HEK293 (cell line): ENCODE data around the gene TSGA10IP.

Source experiments
- CTCF ChIA-PET: fragments of 350-600 bp; formaldehyde crosslinking; extraction: SDS; loops from one replicate; lab custom pipeline; 2021; ENCODE audit warnings: antibody characterized with exemption; lab: Yijun Ruan, JAX
- POLR2A ChIA-PET: fragments of 300-600 bp; formaldehyde crosslinking; extraction: SDS; loops from one replicate; lab custom pipeline; 2020; ENCODE audit warnings: antibody characterized with exemption, inconsistent platforms; lab: Yijun Ruan, JAX
- H3K27ac ChIP-seq: fragments of 200-500 bp; sonication (Bioruptor generic); 2 replicates; pipeline ENCODE4 v1.5.1; 2014; ENCODE audit warnings: low read depth, low read length, control low read depth, inconsistent platforms; ENCODE audit errors: extremely low read depth
- H3K36me3 ChIP-seq, 2 experiments: fragments of 200-500 bp in 1 of 2; sonication (Bioruptor generic) in 1 of 2; 1 replicate in 1 of 2; 2 replicates in 1 of 2; pipeline ENCODE4 v1.5.1; 2014 to 2017; ENCODE audit warnings: inconsistent platforms in 2 of 2, low read length in 2 of 2; ENCODE audit not compliant: control insufficient read depth in 2 of 2, insufficient read depth in 1 of 2
- H3K4me1 ChIP-seq: fragments of 200-500 bp; sonication (Bioruptor generic); 2 replicates; pipeline ENCODE4 v1.5.1; 2014; ENCODE audit warnings: mild to moderate bottlenecking, low read length, inconsistent platforms; ENCODE audit not compliant: control insufficient read depth, insufficient read depth
- H3K4me3 ChIP-seq: 2 replicates; pipeline ENCODE4 v1.5.1; 2011; ENCODE audit warnings: low read depth, mild to moderate bottlenecking, control low read depth, low read length, moderate library complexity
- H3K9me3 ChIP-seq: fragments of 200-500 bp; sonication (Bioruptor generic); 2 replicates; pipeline ENCODE4 v1.5.1; 2014; ENCODE audit warnings: low read depth, low read length, inconsistent platforms; ENCODE audit not compliant: control insufficient read depth, insufficient read depth
- FEZF1 ChIP-seq: fragments of 450-650 bp; formaldehyde crosslinking; IDR thresholded peaks from 2 replicates; pipeline ENCODE4 v1.5.1; 2016; ENCODE audit warnings: missing biosample characterization, missing genetic modification characterization
- IKZF3 ChIP-seq: fragments of 450-650 bp; IDR thresholded peaks from 2 replicates; pipeline ENCODE4 v1.5.0; 2018; ENCODE audit warnings: missing biosample characterization, mild to moderate bottlenecking, missing genetic modification characterization, moderate library complexity
- SCRT1 ChIP-seq: fragments of 450-650 bp; formaldehyde crosslinking; IDR thresholded peaks from 2 replicates; pipeline ENCODE4 v1.5.1; 2016; ENCODE audit warnings: missing biosample characterization, missing genetic modification characterization, borderline replicate concordance
- SCRT2 ChIP-seq: fragments of 450-650 bp; formaldehyde crosslinking; IDR thresholded peaks from 2 replicates; pipeline ENCODE4 v1.5.1; 2016; ENCODE audit warnings: missing biosample characterization, missing genetic modification characterization
- SETDB1 ChIP-seq: IDR thresholded peaks from one replicate; pipeline ENCODE4 v1.6.1; 2017; ENCODE audit warnings: mild to moderate bottlenecking, low read length, moderate library complexity, mixed read lengths; ENCODE audit not compliant: insufficient read length
- YY1 ChIP-seq: fragments of 450-650 bp; formaldehyde crosslinking; IDR thresholded peaks from 2 replicates; pipeline ENCODE4 v1.5.1; 2018; ENCODE audit warnings: missing biosample characterization, missing genetic modification characterization
- ZNF140 ChIP-seq: fragments of 450-650 bp; formaldehyde crosslinking; IDR thresholded peaks from 2 replicates; pipeline ENCODE4 v1.5.1; 2016; ENCODE audit warnings: missing biosample characterization, missing genetic modification characterization
- ZNF211 ChIP-seq: fragments of 450-650 bp; formaldehyde crosslinking; IDR thresholded peaks from 2 replicates; pipeline ENCODE4 v1.5.1; 2016; ENCODE audit warnings: low read depth, missing biosample characterization, missing genetic modification characterization
- ZNF214 ChIP-seq: fragments of 450-650 bp; formaldehyde crosslinking; IDR thresholded peaks from 2 replicates; pipeline ENCODE4 v1.5.1; 2017; ENCODE audit warnings: missing biosample characterization, mild to moderate bottlenecking, missing genetic modification characterization, borderline replicate concordance
- ZNF24 ChIP-seq: fragments of 450-650 bp; formaldehyde crosslinking; IDR thresholded peaks from 2 replicates; pipeline ENCODE4 v1.5.1; 2016; ENCODE audit warnings: missing biosample characterization, missing genetic modification characterization
- ZNF354C ChIP-seq: fragments of 450-650 bp; formaldehyde crosslinking; IDR thresholded peaks from 2 replicates; pipeline ENCODE4 v1.5.1; 2016; ENCODE audit warnings: missing biosample characterization, missing genetic modification characterization, low read depth, borderline replicate concordance
- ZNF433 ChIP-seq: fragments of 450-650 bp; formaldehyde crosslinking; IDR thresholded peaks from 2 replicates; pipeline ENCODE4 v1.5.1; 2016; ENCODE audit warnings: missing biosample characterization, missing genetic modification characterization, low read depth
- ZNF701 ChIP-seq: fragments of 450-650 bp; formaldehyde crosslinking; IDR thresholded peaks from 2 replicates; pipeline ENCODE4 v1.5.1; 2016; ENCODE audit warnings: missing biosample characterization, missing genetic modification characterization
- ZNF830 ChIP-seq: fragments of 450-650 bp; IDR thresholded peaks from 2 replicates; pipeline ENCODE4 v1.5.0; 2018; ENCODE audit warnings: missing biosample characterization, missing genetic modification characterization, low read depth, mild to moderate bottlenecking, moderate library complexity
- TF ChIP-seq, protein P1 (sequence below): fragments of 450-650 bp; formaldehyde crosslinking; IDR thresholded peaks from 2 replicates; pipeline ENCODE4 v1.5.1; 2017; ENCODE audit warnings: missing biosample characterization, missing genetic modification characterization
- TF ChIP-seq, protein P2 (sequence below): fragments of 450-650 bp; formaldehyde crosslinking; optimal IDR thresholded peaks from 2 replicates; pipeline ENCODE3; 2016; ENCODE audit warnings: missing biosample characterization, mild to moderate bottlenecking, missing genetic modification characterization
- TF ChIP-seq, protein P3 (sequence below): fragments of 450-650 bp; IDR thresholded peaks from 2 replicates; pipeline ENCODE4 v1.5.1; 2018; ENCODE audit warnings: missing biosample characterization, mild to moderate bottlenecking, missing genetic modification characterization

TSGA10IP gene

DNA sequence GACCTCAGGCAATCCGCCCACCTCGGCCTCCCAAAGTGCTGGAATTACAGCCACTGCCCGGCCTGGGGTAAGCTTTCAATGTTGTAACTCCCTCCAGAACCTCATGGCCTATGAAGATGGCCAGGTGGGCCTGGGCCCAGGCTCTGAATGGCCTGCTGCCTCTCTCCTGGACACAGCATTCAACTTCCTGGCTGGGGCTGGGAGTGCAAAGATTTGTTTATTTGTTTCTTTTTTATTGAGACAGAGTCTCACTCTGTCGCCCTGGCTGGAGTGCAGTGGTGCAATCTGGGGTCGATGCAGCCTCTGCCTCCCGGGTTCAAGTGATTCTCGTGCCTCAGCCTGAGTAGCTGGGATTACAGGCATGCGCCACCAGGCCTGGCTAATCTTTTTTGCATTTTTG, 513 bp upstream of the TSGA10IP start:
- TF ChIP-seq IKZF3 (tag by site-specific recombination) (no peak), YY1 (tag by site-specific recombination) (no peak)
- TF ChIP-seq, all 188 proteins: peak for 0
- ChIA-PET POLR2A (interaction anchor here (1.3 kb wide), 1 partner anchor 56 kb away, joined by 3 read pairs; the partner anchor contains the start of gene FIBP), CTCF (interaction anchor here (0.7 kb wide), 1 partner anchor 121 kb away, joined by 3 read pairs; no protein-coding TSS in a partner anchor)
- Histone ChIP-seq H3K36me3 (no peaks in the 10 kb centered on the region), H3K4me1 (no peaks in the 10 kb centered on the region), H3K27ac (no peak overlapping the region), H3K9me3 (no peaks in the 10 kb centered on the region), H3K4me3 (no peak overlapping the region)

DNA sequence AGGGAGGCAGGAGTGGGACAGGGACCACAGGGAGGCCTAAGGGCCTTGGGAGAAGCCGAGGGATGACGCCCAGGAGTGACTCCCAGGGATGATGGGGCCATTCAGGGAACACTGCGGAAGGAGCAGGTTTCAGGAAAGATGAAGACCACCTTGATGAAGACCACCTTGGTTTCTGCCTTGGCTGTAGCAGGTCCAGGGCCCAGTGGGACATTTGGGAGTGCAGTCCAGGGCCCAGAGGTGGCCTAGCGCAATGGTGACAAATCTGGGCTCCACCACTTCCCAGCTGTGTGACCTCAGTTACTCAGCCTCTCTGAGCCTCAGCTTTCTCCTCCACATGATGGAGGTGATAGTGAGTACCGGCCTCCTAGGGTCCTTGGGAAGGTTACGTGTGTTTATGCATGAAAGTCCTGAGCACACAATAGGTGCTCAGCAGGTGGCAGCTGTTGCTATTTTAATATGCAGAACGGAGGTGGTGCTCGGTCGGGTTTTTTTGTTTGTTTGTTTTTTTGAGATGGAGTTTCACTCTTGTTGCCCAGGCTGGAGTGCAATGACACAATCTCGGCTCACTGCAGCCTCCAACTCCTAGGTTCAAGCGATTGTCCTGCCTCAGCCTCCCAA, 770 bp downstream of the TSGA10IP start:
- Histone ChIP-seq H3K27ac (no peak overlapping the region), H3K36me3 (no peaks in the 10 kb centered on the region)
- CTCF ChIA-PET, result interaction anchor here (0.7 to 1.4 kb wide), 4 partner anchors 12 to 242 kb away, joined by 3 to 4 read pairs (median 3); partner anchors contain the start of gene MUS81

DNA sequence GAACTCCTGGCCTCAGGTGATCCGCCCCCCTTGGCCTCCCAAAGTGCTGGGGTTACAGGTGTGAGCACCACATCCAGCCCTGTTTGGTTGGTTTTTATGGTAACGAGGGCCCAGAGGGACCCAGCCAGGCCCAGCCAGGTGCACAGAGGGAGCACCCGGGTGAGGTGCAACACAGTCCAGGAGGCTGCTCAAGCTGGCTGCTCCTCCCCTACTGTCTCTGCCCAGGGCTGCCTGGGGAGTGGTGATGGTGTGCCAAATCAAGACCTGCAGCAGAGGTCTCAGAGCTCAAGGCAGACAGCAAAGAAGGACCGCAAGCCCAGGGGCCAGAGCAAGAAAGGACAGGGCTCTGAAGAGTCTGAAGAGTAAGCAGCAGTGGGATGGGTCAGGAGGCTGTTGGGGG, 1.4 kb downstream of the TSGA10IP start:
- Histone ChIP-seq H3K9me3 (no peaks in the 10 kb centered on the region), H3K4me1 (no peaks in the 10 kb centered on the region), H3K36me3 (no peaks in the 10 kb centered on the region), H3K27ac (no peak overlapping the region), H3K4me3 (no peak overlapping the region)
- no peak for TF ChIP-seq FEZF1 (tag by site-specific recombination)
- TF ChIP-seq ZNF140, result no peak
- no peak for TF ChIP-seq ZNF211
- no peak for TF ChIP-seq ZNF830 (tag by site-specific recombination)
- no peak for TF ChIP-seq ZNF24 (tag by site-specific recombination)
- TF ChIP-seq, protein P1, sequence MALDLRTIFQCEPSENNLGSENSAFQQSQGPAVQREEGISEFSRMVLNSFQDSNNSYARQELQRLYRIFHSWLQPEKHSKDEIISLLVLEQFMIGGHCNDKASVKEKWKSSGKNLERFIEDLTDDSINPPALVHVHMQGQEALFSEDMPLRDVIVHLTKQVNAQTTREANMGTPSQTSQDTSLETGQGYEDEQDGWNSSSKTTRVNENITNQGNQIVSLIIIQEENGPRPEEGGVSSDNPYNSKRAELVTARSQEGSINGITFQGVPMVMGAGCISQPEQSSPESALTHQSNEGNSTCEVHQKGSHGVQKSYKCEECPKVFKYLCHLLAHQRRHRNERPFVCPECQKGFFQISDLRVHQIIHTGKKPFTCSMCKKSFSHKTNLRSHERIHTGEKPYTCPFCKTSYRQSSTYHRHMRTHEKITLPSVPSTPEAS (tag by site-specific recombination), result no peak
- no peak for TF ChIP-seq ZNF354C (tag by site-specific recombination)
- no peak for TF ChIP-seq SETDB1
- TF ChIP-seq, protein P2, sequence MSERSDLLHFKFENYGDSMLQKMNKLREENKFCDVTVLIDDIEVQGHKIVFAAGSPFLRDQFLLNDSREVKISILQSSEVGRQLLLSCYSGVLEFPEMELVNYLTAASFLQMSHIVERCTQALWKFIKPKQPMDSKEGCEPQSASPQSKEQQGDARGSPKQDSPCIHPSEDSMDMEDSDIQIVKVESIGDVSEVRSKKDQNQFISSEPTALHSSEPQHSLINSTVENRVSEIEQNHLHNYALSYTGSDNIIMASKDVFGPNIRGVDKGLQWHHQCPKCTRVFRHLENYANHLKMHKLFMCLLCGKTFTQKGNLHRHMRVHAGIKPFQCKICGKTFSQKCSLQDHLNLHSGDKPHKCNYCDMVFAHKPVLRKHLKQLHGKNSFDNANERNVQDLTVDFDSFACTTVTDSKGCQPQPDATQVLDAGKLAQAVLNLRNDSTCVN (tag by site-specific recombination), result no peak
- TF ChIP-seq ZNF701 (tag by site-specific recombination), result no peak
- no peak for TF ChIP-seq ZNF433 (tag by site-specific recombination)
- no peak for TF ChIP-seq ZNF214
- ChIA-PET POLR2A (interaction anchor here (0.6 kb wide), 1 partner anchor 62 kb away, joined by 4 read pairs; no protein-coding TSS in a partner anchor), CTCF (interaction anchor here (0.7 to 1.4 kb wide), 2 partner anchors 12 to 87 kb away, joined by 3 to 4 read pairs; partner anchors contain the start of gene MUS81)

More for the DNA sequence above, 770 bp downstream of the TSGA10IP start:
- Histone ChIP-seq H3K4me3 (no peak overlapping the region), H3K9me3 (no peaks in the 10 kb centered on the region), H3K4me1 (no peaks in the 10 kb centered on the region)
- TF ChIP-seq, protein P3, sequence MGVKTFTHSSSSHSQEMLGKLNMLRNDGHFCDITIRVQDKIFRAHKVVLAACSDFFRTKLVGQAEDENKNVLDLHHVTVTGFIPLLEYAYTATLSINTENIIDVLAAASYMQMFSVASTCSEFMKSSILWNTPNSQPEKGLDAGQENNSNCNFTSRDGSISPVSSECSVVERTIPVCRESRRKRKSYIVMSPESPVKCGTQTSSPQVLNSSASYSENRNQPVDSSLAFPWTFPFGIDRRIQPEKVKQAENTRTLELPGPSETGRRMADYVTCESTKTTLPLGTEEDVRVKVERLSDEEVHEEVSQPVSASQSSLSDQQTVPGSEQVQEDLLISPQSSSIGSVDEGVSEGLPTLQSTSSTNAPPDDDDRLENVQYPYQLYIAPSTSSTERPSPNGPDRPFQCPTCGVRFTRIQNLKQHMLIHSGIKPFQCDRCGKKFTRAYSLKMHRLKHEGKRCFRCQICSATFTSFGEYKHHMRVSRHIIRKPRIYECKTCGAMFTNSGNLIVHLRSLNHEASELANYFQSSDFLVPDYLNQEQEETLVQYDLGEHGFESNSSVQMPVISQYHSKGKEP (tag by site-specific recombination), result no peak
- TF ChIP-seq SCRT1 (tag by site-specific recombination) (no peak), SCRT2 (tag by site-specific recombination) (peak; percentile 63)
- POLR2A ChIA-PET, result no interaction called here
